Measurements from ENCODE around the gene MGAT3. TPM values are rescaled to one million over a fixed set of nuclear protein-coding genes. Genes with fewer than 3 reads are reported as not detected.
A peak's percentile ranks its signal among the peaks of the same experiment; 100 is the strongest.
"Not testable (repeated sequence)": the region's sequence is repeated elsewhere in the genome, so short reads cannot be mapped to it uniquely, and the experiment has no call there.

The MGAT3 gene
- total RNA-seq, 2 donors from 2014 or later: 8.9 to 19.1 TPM

- Histone ChIP-seq H3K9me3 (no peaks in the 10 kb centered on the region), H3K4me3 (no peak overlapping the region), H3K9ac (ENCODE audit: low read depth in 2 of 2, low read length in 2 of 2) (no peak overlapping the region), H3K27me3 (no peaks in the 10 kb centered on the region), H3K27ac (no peak overlapping the region), H3K4me1 (peaks cover 5% of the 10 kb centered on the region), H3K36me3 (peaks cover 6% of the 10 kb centered on the region)
- TF ChIP-seq CTCF (IDR thresholded peaks at IDR 0.05): no peak
- no peak for DNase-seq
- intact Hi-C loops (cut with DNase I): loop anchor here (5.0 kb wide), 1 partner anchor 120 kb away; the partner anchor contains the start of gene TAB1
Observed at GRCh38 chr22:39517470-39517869, 60.7 kb downstream of the MGAT3 start.

GRCh38 chr22:39518144-39518786, 61.5 kb downstream of the MGAT3 start:
- H3K27ac ChIP-seq: peak overlapping the region; percentile 96
- H3K9me3 ChIP-seq: no peaks in the 10 kb centered on the region
- no peak overlapping the region for H3K4me3 ChIP-seq
- peak overlapping the region in 1 of 2 donors; percentile 96 for H3K9ac ChIP-seq (ENCODE audit: low read depth in 2 of 2, low read length in 2 of 2)
- intact Hi-C loops (cut with DNase I): loop anchor here (5.0 kb wide), 1 partner anchor 121 kb away; the partner anchor contains the start of gene TAB1
- no peaks in the 10 kb centered on the region for H3K27me3 ChIP-seq
- TF ChIP-seq CTCF (IDR thresholded peaks at IDR 0.05): no peak
- peaks cover 4% of the 10 kb centered on the region for H3K36me3 ChIP-seq
- DNase-seq: no peak
- peaks cover 7% of the 10 kb centered on the region for H3K4me1 ChIP-seq

GRCh38 chr22:39518996-39519680, 62.3 kb downstream of the MGAT3 start:
- TF ChIP-seq CTCF (IDR thresholded peaks at IDR 0.05): no peak
- Histone ChIP-seq H3K27me3 (no peaks in the 10 kb centered on the region), H3K27ac (peak overlapping the region; percentile 96), H3K9ac (ENCODE audit: low read depth in 2 of 2, low read length in 2 of 2) (peak overlapping the region; percentile 90 to 96), H3K36me3 (peaks cover 4% of the 10 kb centered on the region), H3K9me3 (no peaks in the 10 kb centered on the region), H3K4me1 (peaks cover 9% of the 10 kb centered on the region), H3K4me3 (peak overlapping the region; percentile 83)
- DNase-seq: peak; percentile 65
- intact Hi-C loops (cut with DNase I): loop anchor here (5.0 kb wide), 1 partner anchor 122 kb away; the partner anchor contains the start of gene TAB1

GRCh38 chr22:39519681-39520225, 62.9 kb downstream of the MGAT3 start:
- H3K27me3 ChIP-seq: no peaks in the 10 kb centered on the region
- DNase-seq: peak; percentile 97
- peak overlapping the region; percentile 90 to 96 for H3K9ac ChIP-seq (ENCODE audit: low read depth in 2 of 2, low read length in 2 of 2)
- no peak for TF ChIP-seq CTCF (IDR thresholded peaks at IDR 0.05)
- intact Hi-C loops (cut with DNase I): loop anchor here (5.0 to 10.0 kb wide), 3 partner anchors 122 to 345 kb away; partner anchors contain the start of genes RPL3 and TAB1
- H3K4me1 ChIP-seq: peaks cover 9% of the 10 kb centered on the region
- no peaks in the 10 kb centered on the region for H3K9me3 ChIP-seq
- H3K27ac ChIP-seq: peak overlapping the region; percentile 96
- H3K36me3 ChIP-seq: peaks cover 4% of the 10 kb centered on the region
- peak overlapping the region; percentile 83 for H3K4me3 ChIP-seq

- peaks cover 4% of the 10 kb centered on the region for H3K36me3 ChIP-seq
- H3K27ac ChIP-seq: peak within 1 kb of the TSS; percentile 96
- peak; percentile 92 for DNase-seq
- H3K27me3 ChIP-seq: no peaks in the 10 kb centered on the region
- H3K9me3 ChIP-seq: no peaks in the 10 kb centered on the region
- peak within 1 kb of the TSS; percentile 96 to 97 for H3K9ac ChIP-seq (ENCODE audit: low read depth in 2 of 2, low read length in 2 of 2)
- intact Hi-C loops (cut with DNase I): loop anchor here (10.0 kb wide), 2 partner anchors 206 to 346 kb away; partner anchors contain the start of gene RPL3
- peaks cover 9% of the 10 kb centered on the region for H3K4me1 ChIP-seq
- peak within 1 kb of the TSS; percentile 83 for H3K4me3 ChIP-seq
- no peak for TF ChIP-seq CTCF (IDR thresholded peaks at IDR 0.05)
Observed at GRCh38 chr22:39520226-39521105, 63.7 kb downstream of the MGAT3 start, which contains the start of gene ATF4. Gene ATF4, plus strand, starts transcription at chr22:39520562. Its CDS starts 884 bp downstream, at chr22:39521446.

- not testable (repeated sequence) for DNase-seq, H3K4me1 ChIP-seq, H3K36me3 ChIP-seq, H3K9me3 ChIP-seq, H3K27me3 ChIP-seq
- H3K4me3 ChIP-seq: peak overlapping the region; percentile 83
- intact Hi-C loops (cut with DNase I): loop anchor here (10.0 kb wide), 2 partner anchors 206 to 346 kb away; partner anchors contain the start of gene RPL3
- H3K27ac ChIP-seq: peak overlapping the region; percentile 96
- peak overlapping the region; percentile 96 to 97 for H3K9ac ChIP-seq (ENCODE audit: low read depth in 2 of 2, low read length in 2 of 2)
Observed at GRCh38 chr22:39521106-39521885, 64.5 kb downstream of the MGAT3 start.

Measured in colonic mucosa (tissue), 4 donors.